ENCODE results near the gene WNT9A.

GRCh38 chr1:227916655-227917054 is 31.1 kb downstream of the WNT9A start:
- TF ChIP-seq ZNF561 (tag by site-specific recombination; IDR thresholded peaks at IDR 0.05; ENCODE audit: borderline replicate concordance) = no peak
- TF ChIP-seq ZNF639 (tag by site-specific recombination; IDR thresholded peaks at IDR 0.05) = no peak

All from HEK293 (cell line).